HL-60 (cell line): ENCODE data around the gene PITHD1.
"Not testable (repeated sequence)": the region's sequence is repeated elsewhere in the genome, so short reads cannot be mapped to it uniquely, and the experiment has no call there.

Experiments used
- DNase-seq, 2 experiments: peaks; one replicate each; pipeline ENCODE4 v3.0.0-alpha.2; 2010 to 2020; ENCODE audit warnings: low read depth in 1 of 2, low spot score in 1 of 2
- H3K27ac ChIP-seq: fragments of 250-450 bp; sonication (Bioruptor Pico); replicated peaks from 2 replicates; pipeline ENCODE4 v1.5.1; 2020; ENCODE audit warnings: mild to moderate bottlenecking, moderate library complexity
- H3K27me3 ChIP-seq: fragments of 250-450 bp; sonication (Bioruptor Pico); 2 replicates; pipeline ENCODE4 v1.5.1; 2021; ENCODE audit warnings: mild to moderate bottlenecking, moderate library complexity; ENCODE audit not compliant: insufficient read depth, poor library complexity, severe bottlenecking
- H3K4me3 ChIP-seq: replicated peaks from 2 replicates; pipeline ENCODE4 v1.5.1; 2011; ENCODE audit warnings: mild to moderate bottlenecking, control low read depth, low read length; ENCODE audit not compliant: insufficient read depth
- GABPA ChIP-seq: IDR thresholded peaks from 2 replicates; pipeline ENCODE4 v1.6.1; 2012; ENCODE audit warnings: low read depth
- POLR2AphosphoS5 ChIP-seq: IDR thresholded peaks from 2 replicates; pipeline ENCODE4 v1.6.1; 2012; ENCODE audit warnings: low read depth
- SPI1 ChIP-seq: IDR thresholded peaks from 2 replicates; pipeline ENCODE4 v1.6.1; 2012; ENCODE audit warnings: low read depth, mild to moderate bottlenecking, borderline replicate concordance
- TF ChIP-seq, protein P1 (sequence below): IDR thresholded peaks from one replicate; pipeline ENCODE4 v1.5.1; 2011; ENCODE audit warnings: low read length, control low read depth, inconsistent platforms; ENCODE audit not compliant: insufficient read depth
- TF ChIP-seq, protein P2 (sequence below): IDR thresholded peaks from 2 replicates; pipeline ENCODE4 v1.6.1; 2012; ENCODE audit warnings: low read depth; ENCODE audit not compliant: insufficient replicate concordance

Gene PITHD1

DNA sequence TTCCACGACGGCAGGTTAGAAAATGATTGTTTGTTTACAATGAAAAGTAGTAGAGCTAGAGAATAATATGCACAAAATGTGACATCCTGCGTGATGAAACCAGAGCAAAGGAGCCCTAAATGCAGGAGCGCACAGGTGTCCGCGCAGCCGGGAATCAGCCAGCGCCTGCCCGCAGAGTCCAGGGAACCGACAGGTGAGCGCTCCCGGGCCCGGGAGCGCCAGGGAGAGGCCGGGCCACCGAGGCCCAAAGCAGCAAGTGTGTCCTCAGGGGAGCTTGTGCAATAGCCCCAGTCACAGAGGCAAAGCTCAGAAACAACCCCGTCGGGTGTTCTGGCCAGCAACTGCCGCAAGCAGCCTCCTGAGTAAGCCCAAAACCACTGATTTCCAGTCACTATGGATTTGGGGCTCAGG, 23.1 kb downstream of the PITHD1 start:
- TF ChIP-seq GABPA = no peak
- TF ChIP-seq, protein P1, sequence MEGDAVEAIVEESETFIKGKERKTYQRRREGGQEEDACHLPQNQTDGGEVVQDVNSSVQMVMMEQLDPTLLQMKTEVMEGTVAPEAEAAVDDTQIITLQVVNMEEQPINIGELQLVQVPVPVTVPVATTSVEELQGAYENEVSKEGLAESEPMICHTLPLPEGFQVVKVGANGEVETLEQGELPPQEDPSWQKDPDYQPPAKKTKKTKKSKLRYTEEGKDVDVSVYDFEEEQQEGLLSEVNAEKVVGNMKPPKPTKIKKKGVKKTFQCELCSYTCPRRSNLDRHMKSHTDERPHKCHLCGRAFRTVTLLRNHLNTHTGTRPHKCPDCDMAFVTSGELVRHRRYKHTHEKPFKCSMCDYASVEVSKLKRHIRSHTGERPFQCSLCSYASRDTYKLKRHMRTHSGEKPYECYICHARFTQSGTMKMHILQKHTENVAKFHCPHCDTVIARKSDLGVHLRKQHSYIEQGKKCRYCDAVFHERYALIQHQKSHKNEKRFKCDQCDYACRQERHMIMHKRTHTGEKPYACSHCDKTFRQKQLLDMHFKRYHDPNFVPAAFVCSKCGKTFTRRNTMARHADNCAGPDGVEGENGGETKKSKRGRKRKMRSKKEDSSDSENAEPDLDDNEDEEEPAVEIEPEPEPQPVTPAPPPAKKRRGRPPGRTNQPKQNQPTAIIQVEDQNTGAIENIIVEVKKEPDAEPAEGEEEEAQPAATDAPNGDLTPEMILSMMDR = no peak
- no peak for TF ChIP-seq SPI1
- peak in 1 of 2 experiments; percentile 68 for DNase-seq
- no peaks in the 10 kb centered on the region for H3K27me3 ChIP-seq
- H3K4me3 ChIP-seq = peak overlapping the region; percentile 77
- H3K27ac ChIP-seq = peak overlapping the region; percentile 93

- Histone ChIP-seq H3K27me3 (no peaks in the 10 kb centered on the region), H3K4me3 (no peak overlapping the region), H3K27ac (peak overlapping the region; percentile 93)
- DNase-seq = no peak
- TF ChIP-seq GABPA = no peak
These were observed 23.7 kb downstream of the PITHD1 start for GRCh38 chr1:23801876-23802275.

DNA sequence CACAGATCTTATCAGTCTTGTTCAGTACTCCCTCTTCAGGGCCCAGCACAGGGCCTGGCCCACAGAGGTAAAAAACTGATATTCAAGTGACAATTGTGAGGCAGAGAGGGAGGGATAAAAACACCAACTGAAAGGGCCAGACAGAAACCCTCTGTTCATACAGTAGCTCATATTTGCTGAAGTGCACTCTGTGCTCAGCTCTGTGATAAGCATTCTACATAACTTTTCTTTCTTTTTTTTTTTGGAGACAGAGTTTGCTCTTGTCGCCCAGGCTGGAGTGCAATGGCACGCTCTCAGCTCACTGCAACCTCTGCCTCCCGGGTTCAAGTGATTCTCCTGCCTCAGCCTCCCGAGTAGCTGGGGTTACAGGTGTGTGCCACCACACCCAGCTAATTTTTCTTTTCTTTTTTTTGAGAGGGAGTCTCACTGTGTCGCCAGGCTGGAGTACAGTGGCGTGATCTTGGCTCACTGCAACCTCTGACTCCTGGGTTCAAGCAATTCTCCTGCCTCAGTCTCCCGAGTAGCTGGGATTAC, 24.7 kb downstream of the PITHD1 start:
- H3K27ac ChIP-seq, DNase-seq, H3K27me3 ChIP-seq, H3K4me3 ChIP-seq: not testable (repeated sequence)

DNA sequence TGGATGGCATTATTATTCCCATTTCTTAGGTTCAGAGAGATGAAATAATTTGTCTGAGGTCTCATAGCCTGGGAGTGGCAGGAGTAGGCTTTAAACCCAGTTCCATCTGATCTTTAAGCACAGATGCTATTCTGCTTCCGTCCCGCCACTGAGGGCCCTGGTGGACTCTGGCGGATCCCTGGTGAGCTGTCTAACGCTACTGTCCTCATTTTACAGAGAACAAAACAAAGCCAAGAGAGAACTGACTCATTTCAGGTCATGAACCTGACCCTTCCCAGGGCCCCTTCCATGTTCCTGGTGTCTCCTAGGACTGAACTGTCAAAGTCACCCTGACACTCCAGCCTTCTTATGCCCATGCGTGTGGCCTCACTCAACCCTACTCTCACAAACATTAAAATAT, 25.5 kb downstream of the PITHD1 start:
- H3K27ac ChIP-seq = peak overlapping the region; percentile 77
- no peaks in the 10 kb centered on the region for H3K27me3 ChIP-seq
- no peak overlapping the region for H3K4me3 ChIP-seq
- DNase-seq = no peak
- TF ChIP-seq GABPA = no peak
- TF ChIP-seq, protein P2, sequence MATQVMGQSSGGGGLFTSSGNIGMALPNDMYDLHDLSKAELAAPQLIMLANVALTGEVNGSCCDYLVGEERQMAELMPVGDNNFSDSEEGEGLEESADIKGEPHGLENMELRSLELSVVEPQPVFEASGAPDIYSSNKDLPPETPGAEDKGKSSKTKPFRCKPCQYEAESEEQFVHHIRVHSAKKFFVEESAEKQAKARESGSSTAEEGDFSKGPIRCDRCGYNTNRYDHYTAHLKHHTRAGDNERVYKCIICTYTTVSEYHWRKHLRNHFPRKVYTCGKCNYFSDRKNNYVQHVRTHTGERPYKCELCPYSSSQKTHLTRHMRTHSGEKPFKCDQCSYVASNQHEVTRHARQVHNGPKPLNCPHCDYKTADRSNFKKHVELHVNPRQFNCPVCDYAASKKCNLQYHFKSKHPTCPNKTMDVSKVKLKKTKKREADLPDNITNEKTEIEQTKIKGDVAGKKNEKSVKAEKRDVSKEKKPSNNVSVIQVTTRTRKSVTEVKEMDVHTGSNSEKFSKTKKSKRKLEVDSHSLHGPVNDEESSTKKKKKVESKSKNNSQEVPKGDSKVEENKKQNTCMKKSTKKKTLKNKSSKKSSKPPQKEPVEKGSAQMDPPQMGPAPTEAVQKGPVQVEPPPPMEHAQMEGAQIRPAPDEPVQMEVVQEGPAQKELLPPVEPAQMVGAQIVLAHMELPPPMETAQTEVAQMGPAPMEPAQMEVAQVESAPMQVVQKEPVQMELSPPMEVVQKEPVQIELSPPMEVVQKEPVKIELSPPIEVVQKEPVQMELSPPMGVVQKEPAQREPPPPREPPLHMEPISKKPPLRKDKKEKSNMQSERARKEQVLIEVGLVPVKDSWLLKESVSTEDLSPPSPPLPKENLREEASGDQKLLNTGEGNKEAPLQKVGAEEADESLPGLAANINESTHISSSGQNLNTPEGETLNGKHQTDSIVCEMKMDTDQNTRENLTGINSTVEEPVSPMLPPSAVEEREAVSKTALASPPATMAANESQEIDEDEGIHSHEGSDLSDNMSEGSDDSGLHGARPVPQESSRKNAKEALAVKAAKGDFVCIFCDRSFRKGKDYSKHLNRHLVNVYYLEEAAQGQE = no peak
- TF ChIP-seq POLR2AphosphoS5 = no peak
- no peak for TF ChIP-seq SPI1
- TF ChIP-seq, protein P1 = no peak

GRCh38 chr1:23804183-23804835, 26.1 kb downstream of the PITHD1 start:
- DNase-seq = peak in 1 of 2 experiments; percentile 51
- H3K27me3 ChIP-seq = no peaks in the 10 kb centered on the region
- no peak for TF ChIP-seq GABPA
- TF ChIP-seq, protein P2 = no peak
- no peak for TF ChIP-seq POLR2AphosphoS5
- no peak for TF ChIP-seq SPI1
- TF ChIP-seq, protein P1 = no peak
- peak overlapping the region; percentile 77 for H3K27ac ChIP-seq
- H3K4me3 ChIP-seq = no peak overlapping the region
